Fibroblast of skin of right biceps (primary cell): ENCODE results near the gene TLE4.
A peak's percentile ranks its signal among the peaks of the same experiment; 100 is the strongest.
"Not testable (repeated sequence)": the region's sequence is repeated elsewhere in the genome, so short reads cannot be mapped to it uniquely, and the experiment has no call there.

Experiments
- DNase-seq: peaks from one replicate; pipeline ENCODE4 v3.0.0-alpha.2; 2013

The TLE4 gene

GRCh38 chr9:79571309-79572031 is at the start of gene TLE4:
Gene TLE4 (plus strand): TSS chr9:79571965. CDS start chr9:79572791, 826 bp downstream.
- DNase-seq, result peak; percentile 100

GRCh38 chr9:79522793-79523192 is 49.0 kb upstream of the TLE4 start:
- DNase-seq, result no peak

GRCh38 chr9:79524266-79524665 is 47.5 kb upstream of the TLE4 start:
- peak; percentile 11 for DNase-seq

- DNase-seq, result no peak
These were observed 45.6 kb upstream of the TLE4 start for GRCh38 chr9:79526149-79526672.

DNA sequence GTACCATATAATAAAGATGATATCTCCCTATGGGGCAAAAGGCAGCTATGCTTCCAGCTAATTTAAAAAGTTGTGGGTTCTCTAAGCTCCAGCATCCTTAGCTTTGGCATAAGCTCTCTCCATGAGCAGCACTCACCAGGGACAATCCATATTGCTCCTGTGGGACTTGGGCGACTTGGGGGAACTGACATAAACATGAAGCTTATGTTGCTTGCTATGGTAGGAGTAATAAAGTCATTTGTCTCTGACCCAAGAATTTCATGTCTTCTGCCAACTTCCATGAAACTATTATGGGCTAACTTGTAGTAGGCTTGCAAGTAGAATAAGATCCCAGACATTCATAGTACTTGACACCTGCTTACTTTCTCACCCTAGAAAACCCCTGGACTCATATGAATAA is 36.2 kb upstream of the TLE4 start:
- DNase-seq, result no peak

GRCh38 chr9:79537838-79538237 is 33.9 kb upstream of the TLE4 start:
- no peak for DNase-seq

DNA sequence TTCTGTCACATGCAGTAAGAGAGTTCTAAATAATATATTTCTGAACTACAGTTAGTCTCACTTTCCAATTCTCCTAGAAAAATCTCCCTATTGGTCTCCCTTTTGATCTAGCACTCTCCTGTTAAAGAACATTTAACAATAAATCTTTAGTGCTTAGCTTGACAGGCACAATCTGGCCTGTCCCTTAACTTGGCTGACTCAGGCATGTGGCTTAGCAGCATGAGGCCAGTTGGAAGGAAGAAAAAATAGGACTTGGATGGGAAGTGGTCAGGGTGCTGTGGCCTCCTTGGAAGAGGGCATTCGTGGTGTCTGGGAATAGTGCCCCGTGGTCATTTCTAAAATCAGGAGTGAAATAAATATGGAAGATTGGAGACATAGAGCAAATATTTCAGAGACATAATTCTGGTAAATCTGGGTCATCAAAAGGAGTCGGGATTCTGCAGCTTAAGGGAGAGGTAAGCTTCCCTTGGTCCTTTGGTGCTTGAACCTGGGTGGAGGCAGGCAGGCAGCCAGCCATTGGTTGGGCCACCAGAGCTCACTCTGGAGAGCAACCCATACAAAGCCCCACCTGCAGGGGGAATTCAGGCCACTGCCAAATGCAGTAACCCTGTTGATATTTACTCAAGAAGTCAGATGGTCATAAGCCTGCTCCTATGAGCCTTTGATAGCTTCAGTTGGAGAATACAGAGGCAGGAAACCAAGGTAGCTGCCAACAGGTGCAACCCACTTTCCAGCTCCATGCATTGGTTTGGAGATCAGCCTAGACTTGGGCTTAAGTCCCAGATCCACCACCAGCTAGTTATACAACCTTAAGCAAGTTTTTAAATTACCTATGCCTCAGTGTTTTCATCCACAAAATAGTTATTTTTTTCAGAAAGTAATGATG is 28.8 kb upstream of the TLE4 start:
- DNase-seq, result no peak

DNA sequence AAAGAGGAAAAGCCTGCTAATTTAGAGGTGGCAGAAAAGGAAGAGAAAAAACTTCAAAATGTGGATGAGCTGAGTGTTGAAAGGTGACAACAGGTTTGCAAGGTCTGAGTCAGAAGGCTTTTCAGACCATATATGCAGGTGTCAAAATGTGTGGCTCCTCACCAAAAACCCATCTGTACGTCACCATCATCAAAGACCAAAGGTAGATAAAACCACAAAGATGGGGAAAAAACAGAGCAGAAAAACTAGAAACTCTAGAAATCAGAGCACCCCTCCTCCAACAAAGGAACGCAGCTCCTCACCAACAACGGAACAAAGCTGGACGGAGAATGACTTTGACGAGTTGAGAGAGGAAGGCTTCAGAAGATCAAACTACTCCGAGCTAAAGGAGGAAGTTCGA is 27.4 kb upstream of the TLE4 start:
- not testable (repeated sequence) for DNase-seq

GRCh38 chr9:79551586-79551985 is 20.2 kb upstream of the TLE4 start:
- DNase-seq, result no peak

- no peak for DNase-seq
These were observed 19.8 kb upstream of the TLE4 start for GRCh38 chr9:79551994-79552393.

DNA sequence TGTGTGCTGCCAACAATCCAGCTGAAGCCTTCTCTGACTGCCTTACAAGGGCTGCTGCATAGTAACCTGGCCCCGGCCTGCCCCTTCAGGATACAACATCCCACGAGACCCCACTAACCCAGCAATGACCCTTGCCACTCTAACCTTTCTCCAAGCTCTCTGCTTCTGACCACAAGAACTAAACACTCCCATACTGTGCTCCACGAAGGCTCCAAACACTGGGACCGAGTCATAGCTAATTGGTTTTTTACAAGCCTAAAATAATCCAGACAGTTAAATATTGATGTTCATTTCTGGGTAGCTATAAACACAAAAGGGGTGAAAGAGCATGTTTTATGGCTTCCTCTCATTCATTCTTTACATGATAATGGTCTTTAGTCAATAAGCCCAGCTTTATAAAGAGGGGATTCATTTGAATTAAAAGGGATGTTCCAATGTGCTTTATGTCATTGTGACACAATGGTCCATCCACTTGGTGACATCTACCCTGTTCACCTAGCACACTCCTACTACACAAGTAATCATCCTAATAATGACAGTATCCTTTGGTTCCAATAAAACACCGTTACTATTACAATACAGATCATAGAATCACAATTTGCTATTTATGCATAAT is 16.2 kb upstream of the TLE4 start:
- no peak for DNase-seq

DNA sequence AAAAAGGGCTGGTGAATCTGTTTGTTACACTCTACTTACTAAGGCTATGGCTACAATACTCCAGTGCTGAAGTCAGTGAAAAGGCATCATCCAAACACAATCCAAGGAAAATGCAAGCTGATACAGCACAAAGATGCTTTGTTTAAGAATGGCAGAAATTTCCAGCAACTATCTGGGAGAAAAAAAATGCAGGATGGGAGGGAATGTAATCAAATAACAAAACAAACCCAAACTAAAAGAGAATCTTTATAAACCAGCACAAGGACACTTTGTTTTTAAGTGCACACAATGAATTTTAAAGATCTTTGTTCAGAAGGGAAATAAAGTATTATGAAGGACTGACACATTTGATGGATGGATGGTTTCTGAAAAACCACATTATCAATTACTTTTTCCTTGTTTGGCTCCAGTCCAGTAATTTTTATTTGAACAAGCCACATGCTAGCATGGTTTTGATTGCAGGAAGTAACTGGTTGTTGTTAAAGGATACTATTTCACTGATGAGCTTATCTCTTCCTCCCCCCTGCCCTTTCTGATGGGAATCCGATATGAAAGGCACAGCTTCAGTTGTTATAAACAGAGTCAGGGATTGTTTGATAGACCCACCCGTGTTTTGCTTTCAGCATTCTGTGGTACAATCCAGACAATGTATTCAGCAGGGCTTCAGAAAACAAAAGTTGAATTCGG is 12.1 kb upstream of the TLE4 start:
- DNase-seq, result no peak

- DNase-seq, result no peak
These were observed 8.9 kb upstream of the TLE4 start for GRCh38 chr9:79562749-79563386.

GRCh38 chr9:79564105-79564504 is 7.7 kb upstream of the TLE4 start:
- no peak for DNase-seq

GRCh38 chr9:79565245-79565644 is 6.5 kb upstream of the TLE4 start:
- no peak for DNase-seq

DNA sequence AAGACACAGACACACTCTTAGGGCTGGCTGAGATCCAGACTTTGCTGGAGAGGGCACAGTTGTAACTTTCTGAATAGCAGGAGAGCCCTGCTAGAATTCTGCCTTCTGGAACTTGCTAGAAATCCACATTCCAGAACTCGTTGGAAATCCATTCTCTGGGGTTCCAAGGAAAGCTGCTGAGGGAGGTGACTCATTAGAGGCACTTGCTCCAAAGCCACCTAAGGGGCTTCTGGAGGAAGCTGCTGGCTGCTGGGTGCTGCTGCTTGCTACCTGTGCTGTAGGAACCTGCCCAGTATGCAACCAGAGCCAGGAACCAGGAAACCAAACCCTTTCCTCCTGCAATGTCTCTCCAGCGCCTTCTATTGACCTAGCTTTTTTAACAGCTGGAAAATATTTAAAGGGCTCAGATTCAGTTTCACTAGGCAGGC is 4.1 kb upstream of the TLE4 start:
- DNase-seq, result peak; percentile 30

DNA sequence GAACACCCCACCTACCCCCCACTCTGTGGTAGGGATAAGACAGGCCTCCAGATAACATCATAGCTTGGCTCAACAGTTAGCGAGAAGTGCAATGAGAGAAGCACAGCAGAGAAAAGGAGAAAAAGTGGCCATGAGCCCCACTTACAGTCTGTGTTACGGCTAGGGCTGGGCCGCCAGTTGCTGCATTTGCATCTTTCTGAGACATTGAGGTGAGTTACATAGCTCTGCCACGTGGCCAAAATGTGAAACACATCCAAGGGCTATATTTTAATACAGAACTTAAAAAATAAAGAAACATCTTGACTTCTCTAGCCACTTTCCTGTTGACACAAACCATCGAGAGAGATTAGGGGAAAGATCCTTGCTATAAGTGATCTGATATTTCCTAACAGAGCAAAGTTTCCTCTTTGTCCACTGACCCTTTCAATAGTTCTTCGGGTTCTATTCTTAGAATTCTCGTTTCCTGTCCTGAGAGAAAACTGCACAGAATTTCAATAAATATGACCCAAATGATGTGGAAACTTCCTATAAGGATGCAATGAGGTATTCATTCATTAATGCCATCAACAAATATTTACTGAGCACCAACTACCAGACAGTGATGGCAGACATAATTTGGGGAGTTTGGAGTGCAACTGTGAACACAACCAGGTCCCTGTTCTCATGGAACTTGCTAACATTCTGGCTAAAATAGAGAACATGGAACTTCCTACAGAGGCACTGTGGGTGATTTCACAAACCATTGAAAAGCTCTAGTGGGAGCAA is 3.2 kb upstream of the TLE4 start:
- no peak for DNase-seq

GRCh38 chr9:79569814-79570447 is 1.8 kb upstream of the TLE4 start:
- DNase-seq, result no peak

GRCh38 chr9:79570448-79571308 is 1.1 kb upstream of the TLE4 start:
- DNase-seq, result peak; percentile 63

- no peak for DNase-seq
These were observed 355 bp downstream of the TLE4 start for GRCh38 chr9:79572032-79572607.
